Hepatocyte (in vitro differentiated cells): ENCODE data around the gene GALNT18.

Experiments used
- CTCF ChIP-seq: fragments of 200-600 bp; sonication (generic); IDR thresholded peaks from 2 replicates; pipeline ENCODE4 v1.5.1; 2016; ENCODE audit warnings: antibody characterized with exemption, mild to moderate bottlenecking; ENCODE audit not compliant: poor library complexity
- EZH2 ChIP-seq: fragments of 200-600 bp; sonication (generic); IDR thresholded peaks from 2 replicates; pipeline ENCODE4 v1.6.1; 2016; ENCODE audit warnings: antibody characterized with exemption, mild to moderate bottlenecking, borderline replicate concordance

GRCh38 chr11:11349106-11349825 lies 272.5 kb downstream of the GALNT18 start:
- no peak for TF ChIP-seq CTCF
- TF ChIP-seq EZH2 = no peak
